DMS 273 (cell line): ENCODE data around the gene POU6F2.
A peak's percentile ranks its signal among the peaks of the same experiment; 100 is the strongest.
"Not testable (repeated sequence)": the region's sequence is repeated elsewhere in the genome, so short reads cannot be mapped to it uniquely, and the experiment has no call there.

Experiments used
- DNase-seq: peaks from one replicate; lab custom pipeline; 2025; ENCODE audit not compliant: unreplicated experiment; lab: John Stamatoyannopoulos, UW

The POU6F2 gene, protein sequence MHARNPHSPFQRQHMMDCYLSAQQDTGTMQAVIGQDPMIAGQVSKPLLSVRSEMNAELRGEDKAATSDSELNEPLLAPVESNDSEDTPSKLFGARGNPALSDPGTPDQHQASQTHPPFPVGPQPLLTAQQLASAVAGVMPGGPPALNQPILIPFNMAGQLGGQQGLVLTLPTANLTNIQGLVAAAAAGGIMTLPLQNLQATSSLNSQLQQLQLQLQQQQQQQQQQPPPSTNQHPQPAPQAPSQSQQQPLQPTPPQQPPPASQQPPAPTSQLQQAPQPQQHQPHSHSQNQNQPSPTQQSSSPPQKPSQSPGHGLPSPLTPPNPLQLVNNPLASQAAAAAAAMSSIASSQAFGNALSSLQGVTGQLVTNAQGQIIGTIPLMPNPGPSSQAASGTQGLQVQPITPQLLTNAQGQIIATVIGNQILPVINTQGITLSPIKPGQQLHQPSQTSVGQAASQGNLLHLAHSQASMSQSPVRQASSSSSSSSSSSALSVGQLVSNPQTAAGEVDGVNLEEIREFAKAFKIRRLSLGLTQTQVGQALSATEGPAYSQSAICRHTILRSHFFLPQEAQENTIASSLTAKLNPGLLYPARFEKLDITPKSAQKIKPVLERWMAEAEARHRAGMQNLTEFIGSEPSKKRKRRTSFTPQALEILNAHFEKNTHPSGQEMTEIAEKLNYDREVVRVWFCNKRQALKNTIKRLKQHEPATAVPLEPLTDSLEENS

DNA sequence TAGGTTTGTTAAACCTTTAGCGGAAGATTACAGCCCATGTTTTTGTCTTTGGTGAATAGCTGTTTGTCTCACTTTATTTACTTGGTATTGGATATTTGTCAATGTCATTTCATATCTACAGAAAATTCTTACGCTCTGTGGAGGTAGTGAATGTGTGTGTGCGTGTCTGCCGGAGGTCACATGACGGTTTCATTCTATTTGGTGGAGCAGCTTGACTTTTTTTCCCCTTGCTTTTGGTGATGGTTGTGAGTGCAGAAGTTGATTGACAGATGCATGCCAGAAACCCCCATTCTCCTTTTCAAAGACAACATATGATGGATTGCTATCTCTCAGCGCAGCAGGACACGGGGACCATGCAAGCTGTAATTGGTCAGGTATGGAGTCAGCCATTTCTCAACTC, at the start of gene POU6F2:
Gene POU6F2 (plus strand): TSS at position 225 of the 400 bp plus-strand sequence. CDS start 45 bp downstream, at position 270.
- DNase-seq, result peak; percentile 49

DNA sequence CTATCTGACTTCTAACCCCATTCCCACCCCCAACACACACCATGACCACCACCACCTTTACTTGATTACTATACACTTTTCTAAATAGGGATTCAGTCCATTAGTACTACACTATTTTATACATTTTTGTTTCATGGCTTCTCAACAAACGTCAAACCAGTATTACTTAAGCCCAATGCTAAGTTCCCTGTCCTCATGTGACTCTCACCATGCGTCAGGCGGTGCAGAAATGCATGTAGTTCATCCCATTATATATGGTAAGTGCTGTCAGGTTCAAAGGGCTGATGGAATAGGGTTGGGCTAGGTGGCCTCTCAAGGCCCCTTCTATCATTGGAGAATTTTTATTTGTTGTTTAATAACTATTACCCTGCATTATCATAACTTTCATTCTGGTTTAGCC, 49.2 kb upstream of the POU6F2 start:
- DNase-seq, result no peak

DNA sequence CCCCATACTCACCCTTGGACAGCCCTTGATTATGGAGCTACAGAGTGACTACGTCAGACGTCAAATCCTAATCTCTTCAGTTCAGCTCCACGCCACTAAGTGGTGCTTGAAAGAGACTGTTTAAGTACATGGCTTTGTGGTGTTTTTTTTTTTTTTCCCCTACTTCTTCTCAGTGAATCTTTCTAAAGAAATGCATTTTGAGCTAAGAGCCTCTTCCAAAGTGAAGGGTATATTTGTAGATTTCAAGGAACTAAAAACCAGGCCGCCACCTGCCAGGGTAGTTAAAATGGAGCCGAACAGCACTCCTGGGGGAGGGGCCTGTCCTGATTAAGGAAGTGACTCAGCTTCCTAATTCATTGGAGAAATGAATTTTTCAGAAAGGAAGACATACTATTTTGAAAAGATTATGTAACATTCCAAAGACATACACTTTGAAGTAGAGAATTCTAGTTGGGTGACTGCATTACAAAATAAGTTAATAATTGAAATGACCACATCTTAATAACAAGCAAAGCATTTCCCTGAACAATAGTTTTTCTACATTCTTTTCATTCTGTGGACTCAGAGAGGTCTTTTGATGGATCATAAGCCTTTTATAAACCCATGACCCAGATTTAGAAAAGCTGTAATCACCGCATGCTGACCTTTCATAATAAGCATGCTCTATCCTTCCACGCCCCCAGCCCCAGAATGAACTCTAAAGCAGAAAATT, 48.1 kb upstream of the POU6F2 start:
- no peak for DNase-seq

DNA sequence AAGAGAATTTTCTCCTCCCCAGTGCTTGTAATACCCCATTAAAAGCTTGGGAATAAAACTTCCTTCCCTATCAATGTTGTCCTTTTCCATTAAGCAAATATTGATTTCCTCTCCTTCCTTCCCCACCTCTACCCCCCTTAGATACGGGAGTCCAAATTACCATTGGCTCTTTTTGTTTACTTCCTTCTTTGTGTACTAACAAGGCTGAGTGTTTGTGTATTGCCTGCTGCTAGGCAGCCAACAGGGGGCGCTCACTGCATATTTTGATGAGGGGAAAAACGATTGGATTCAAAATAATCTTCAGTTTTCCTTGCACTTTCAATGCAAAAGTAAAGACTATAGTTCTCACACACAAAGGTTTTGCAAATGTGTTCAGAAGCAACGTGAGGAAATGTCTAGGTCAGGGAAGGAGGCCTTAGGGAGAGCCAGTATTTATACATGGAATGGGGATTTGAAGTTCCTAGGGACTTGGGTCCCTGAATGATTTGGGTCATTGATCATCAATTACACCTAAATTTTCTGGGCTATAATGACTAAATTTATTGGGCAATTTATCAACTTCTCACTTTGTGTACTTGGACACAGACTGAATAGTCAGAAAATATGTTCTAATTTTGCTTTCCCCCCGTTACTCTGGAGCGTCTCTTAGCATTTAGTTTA, 45.1 kb upstream of the POU6F2 start:
- peak; percentile 88 for DNase-seq

DNA sequence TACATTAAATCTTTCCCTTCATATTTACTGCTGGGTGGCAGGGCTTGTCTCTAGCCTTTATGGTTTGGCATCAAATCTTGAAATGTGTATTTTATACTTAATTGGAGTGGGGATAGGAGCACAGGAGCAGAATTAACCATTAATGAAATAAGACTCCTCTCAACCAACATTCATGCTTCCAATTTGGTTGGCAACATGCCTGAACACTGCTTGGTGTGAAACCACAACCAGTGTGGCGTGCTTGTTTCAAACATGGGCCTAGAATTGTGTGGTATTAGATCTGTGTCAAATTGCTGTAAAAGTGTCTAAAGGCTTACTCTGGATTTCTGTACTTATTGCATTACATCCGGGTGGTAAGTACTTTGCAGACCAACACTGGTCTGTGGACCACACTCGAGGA, 43.7 kb upstream of the POU6F2 start:
- DNase-seq, result peak; percentile 50

DNA sequence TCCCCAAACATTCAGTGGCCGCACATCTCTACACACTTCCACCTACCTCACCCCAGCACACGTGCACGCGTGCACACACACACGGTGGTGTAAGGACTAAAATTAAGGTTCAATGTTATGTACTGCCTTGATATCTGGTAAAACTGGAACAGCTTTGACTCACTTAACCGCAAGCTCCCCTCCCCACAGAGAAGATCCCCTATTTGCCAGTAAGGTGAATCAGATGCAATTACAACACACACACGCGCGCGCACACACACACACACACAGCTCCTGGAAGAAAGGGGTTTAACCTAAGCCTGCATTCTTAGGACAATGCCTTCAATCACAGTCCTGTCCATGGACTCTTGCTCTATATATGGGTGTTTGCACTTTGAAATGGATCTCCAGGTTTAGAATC, 43.2 kb upstream of the POU6F2 start:
- no peak for DNase-seq

DNA sequence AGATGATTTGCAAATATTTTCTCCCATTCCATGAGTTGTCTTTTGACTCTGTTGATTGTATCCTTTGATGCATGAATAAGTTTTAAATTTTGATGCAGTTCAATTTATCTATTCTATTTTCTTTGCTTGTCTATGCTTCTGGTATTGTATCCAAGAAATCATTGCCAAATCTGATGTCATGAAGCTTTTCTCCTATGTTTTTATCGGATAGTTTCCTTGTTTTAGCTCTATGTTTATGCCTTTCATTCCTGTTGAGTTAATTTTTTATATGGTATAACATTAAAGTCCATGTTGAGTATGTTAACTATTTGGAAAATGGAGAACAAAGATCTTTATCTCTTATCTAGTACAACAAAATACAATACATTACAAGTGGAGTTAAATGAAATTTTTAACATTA, 41.1 kb upstream of the POU6F2 start:
- no peak for DNase-seq

DNA sequence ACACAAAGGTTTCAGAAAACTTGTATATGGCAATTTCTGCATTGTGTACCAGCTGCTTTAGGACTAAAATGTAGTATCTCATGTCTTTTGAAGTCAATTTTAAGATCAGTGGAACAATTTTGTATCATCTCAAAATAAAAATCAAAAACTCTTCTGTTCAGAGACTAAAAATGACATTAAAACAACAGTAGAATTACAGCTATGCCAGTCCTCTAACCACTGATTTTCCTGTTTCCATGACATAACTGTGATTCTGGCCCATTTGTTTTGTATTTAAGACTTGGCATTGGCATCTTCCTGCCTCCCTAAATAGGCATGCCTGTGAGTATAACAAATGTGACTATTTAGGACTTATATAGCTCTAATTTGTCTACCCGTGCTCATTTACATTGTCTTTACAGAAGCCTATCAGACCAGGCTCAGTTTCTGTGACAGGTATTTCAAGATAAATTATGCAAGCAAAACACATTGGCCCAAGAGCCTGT, 39.7 kb upstream of the POU6F2 start:
- no peak for DNase-seq

DNA sequence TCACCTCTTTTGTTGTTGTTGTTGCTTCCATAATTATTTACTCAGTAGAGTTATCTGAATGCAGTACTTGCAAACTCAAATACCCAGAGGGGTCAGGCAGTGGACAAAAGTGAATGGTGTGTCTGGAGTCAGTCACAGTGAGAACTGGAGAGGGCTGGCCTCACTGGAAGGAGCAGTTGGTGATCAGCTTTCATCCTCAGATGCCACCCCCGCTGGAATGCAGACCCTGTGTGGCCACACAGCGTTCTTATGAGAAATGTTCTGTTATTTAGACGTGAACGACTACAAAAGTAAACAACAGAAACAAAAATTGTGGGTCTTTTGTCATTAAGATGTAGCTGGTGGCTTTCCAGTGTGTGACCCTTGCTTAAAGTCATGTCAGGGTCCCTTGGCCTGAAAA, 39.1 kb upstream of the POU6F2 start:
- no peak for DNase-seq

DNA sequence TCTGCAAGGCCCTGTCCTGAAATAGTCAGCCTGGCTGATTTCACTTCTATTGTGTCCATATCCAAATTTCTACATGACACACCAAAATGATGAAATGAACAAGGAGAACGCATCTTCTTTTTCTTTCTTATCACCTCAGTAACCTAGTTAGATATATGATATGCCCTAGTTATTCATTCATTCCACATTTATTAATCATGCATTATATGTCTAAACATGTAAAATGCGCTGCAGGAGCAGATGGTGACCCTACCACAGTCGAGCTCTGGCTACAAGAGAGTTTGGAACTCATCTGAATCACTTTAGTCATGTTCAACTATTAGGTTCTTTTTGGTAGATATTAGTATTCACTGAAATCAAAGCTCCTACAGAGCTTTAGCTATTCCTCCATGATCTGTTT, 36.9 kb upstream of the POU6F2 start:
- peak; percentile 34 for DNase-seq

DNA sequence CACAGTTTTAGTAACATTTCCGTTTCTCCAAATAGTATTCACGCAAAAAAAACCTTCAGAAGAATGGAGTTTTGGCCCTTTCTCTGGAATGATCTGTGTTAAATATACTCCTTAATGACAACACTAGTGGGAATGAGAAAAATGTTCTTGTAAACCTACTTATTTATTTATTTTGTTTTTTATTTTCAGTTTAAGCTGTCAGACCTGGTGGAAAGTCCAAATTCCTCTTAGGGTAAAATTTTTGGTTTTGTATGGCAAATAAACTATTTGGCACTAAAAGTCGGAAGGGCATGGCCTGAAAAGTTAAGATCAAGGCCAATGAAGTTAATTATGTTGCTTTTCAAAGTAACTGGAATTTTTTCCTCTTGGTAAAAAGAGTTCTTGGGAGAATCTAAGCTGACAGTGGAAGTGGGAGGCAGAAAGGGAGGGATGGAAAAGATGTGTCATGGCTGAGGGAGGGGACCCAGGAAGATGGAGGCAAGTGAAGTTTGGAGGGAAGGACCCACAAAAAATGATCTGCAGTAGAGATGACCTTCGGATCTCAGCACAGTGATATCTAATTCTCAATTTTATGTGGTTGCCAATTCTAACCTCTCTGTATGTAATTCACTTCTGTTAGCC, 35.2 kb upstream of the POU6F2 start:
- DNase-seq, result no peak

DNA sequence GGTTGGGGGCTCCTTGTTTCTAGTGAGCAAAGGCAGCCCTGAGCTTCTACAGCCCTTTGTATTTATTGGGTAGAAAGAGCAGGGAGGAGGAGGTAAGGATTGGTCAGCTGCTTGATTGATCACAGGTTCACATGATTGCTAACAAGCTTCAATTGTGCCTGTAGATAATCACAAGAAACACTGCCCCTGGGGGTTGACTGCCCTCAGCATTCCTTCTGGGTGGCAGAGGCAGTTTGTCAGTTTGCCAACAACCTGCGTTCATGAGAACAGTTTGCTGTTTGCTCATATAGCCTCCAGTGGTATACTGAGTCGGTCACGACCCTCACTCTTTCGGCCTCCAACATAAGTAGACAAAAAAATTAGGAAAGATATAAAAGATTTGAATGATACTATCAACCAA, 30.2 kb upstream of the POU6F2 start:
- not testable (repeated sequence) for DNase-seq

DNA sequence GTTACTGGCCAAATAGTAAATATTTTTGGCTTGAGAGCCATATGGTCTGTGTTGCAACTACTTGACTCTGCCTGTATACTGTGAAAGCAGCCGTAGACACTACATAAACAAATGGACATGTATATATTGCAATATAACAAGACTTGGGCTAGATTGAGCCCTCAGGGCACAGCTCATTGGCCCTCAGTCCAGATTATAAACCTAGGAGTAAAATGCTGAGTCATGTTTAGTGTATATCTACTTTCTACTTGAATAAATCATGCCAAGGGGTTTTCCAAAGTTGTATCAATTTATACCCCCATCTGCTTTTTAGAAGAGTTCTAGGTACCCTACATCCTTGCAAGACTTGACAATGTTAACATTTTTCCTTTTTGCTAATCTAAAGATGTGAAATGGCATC, 27.4 kb upstream of the POU6F2 start:
- DNase-seq, result peak; percentile 55

DNA sequence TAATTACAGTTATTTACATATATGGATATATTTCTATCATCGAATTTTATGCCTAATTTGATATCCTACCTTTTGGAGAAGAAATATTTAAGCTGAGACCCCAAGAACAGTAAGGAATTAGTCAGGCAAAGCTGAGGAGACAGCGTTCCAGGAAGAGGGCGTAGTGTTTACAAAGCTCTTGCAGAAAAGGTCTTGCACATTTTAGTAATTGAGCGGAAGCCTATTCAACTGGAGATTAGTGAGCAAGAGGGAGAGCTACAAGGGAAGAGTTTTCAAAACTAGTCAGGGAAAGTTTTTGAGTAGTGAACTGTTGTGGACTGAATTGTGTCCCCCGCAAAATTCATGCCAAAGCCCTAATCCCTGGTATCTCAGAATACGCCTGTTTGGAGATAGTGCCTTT, 26.5 kb upstream of the POU6F2 start:
- no peak for DNase-seq

DNA sequence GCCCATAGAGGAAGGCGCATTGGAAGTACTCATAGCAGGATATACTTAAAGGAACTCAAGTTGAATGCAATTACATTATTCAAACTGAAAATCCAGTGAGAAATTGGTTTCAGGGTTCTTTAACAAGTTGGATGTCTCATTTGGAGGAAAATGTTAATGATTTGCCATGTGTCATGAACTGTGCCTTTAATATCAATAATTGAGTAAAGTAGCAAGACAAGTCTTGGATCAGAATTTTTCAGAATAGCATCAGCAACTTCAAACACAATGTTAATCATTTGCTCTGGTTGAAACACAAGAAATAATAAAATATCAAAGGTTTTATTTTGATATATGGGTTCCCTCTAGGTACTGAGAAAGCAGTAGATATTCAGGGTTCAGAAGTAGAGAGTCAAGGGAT, 24.5 kb upstream of the POU6F2 start:
- no peak for DNase-seq

DNA sequence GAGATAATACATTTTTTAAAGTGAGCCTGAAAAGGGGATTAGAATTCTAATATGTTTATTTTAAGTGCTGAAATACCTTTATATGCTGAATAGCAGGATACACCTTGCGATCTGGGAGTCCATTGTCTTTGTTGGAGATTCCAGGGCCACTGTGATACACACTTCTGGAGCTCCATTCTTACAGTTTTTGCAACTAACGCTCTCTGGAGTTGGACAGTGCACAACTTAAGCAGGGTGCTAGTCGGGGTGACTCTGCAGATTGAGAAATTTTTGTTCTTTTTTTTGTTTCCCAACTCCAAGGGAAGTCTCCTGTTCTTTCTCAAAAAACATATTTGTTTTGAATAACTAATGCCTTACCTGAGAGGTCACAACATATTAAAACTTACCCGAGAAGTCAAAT, 23.7 kb upstream of the POU6F2 start:
- DNase-seq, result no peak

DNA sequence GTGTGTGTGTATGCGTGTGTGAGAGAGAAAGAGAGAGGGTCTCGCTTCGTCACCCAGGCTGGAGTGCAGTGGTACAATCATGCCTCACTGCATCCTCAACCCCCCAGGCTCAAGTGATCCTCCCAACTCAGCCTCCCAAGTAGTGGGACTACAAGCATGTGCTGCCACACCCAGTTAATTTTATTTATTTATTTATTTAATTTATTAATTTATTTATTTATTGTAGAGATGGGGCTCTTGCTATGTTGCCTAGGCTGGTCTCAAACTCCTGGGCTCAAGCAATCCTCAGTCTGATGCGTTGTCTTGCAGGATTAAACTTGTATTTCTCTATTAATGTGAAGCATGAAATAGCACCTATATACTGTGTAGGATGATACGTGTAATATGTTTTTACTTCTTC, 21.8 kb upstream of the POU6F2 start:
- DNase-seq, result no peak

DNA sequence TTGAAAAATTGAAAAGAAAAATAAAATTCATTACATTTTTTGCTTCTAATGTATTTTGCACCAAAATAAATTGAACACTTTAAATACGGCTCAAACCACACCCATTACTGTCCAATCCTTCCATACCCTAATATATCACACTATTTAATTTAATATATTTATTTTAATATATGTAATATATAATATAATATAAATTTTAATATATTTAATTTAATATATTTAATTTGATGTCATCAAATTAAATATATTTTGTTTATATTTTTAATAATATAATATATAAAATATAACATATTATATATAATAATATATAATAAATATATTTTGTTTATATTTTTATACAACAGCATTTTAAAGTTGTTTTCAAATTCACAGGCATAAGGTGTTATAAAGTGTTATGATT, 15.7 kb upstream of the POU6F2 start:
- DNase-seq, result no peak

DNA sequence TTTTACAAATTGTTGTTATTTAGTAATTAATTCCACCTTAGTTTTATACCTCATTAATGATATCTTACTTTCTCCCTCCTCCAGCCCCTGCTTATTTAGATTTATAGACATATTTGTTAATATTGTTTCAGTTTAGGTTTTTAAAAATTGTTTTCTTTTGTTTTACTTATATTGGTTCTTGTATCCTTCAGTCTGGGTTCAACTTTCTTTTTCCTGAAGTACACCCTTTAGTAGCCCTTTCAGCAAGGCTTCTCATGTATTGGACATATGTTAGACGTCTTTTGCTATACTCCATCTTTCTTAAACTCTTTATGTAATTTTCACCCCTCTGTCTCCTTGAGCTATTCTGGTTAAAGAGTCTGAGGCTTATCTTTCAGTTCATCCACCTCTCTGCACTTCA, 12.8 kb upstream of the POU6F2 start:
- no peak for DNase-seq

DNA sequence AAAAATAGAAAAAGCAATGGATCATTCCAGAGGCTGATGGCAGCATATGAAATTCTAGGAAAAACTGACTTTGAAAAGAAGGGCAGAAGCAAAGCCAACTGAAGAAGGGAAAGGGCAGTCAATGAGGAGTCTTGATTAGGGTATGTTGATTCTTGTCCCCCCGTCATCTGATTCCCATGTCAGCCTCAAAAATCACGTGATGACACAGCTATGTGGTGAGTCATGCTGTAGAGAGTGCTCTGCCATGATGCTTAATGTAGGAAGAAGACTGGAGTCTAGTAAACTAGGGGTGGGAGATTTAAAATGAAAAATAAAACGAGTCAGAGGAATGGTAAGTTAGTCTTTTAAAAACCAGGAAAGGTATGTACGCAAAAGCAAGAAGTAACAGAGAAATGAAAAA, 3.9 kb upstream of the POU6F2 start:
- peak; percentile 54 for DNase-seq

DNA sequence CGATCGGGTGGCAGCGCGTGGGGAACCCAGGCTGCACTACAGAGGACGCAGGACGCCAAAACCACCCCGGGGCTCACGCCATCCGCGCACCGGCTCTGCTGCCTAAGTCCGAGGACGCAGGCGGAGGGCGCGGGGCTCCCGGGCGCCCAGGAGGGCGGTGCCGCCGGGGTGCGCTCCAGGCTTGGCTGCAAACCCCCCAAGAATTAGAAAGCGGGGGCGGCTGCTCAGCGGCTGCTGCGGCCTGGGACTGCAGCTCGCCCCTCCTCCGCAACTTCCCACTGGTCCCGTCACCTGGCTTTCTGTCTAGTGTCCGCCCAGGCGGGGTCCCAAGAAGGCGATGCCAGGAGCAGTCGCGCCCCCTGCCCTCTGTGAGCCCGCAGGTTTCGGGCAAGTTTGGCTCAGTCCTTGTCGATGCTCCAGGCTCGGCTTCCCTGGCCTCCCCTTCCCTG, 1.7 kb upstream of the POU6F2 start:
- peak; percentile 93 for DNase-seq
